K562 (cell line): ENCODE results near the gene FBXO21. TPM values are rescaled to one million over a fixed set of nuclear protein-coding genes. Genes with fewer than 3 reads are reported as not detected.
"Not testable (repeated sequence)": the region's sequence is repeated elsewhere in the genome, so short reads cannot be mapped to it uniquely, and the experiment has no call there.

Source experiments
- ATAC-seq: fragments of 200-7000 bp; cut with Tn5 transposase; 3 replicates; pipeline ENCODE4 v1.9.1; 2020; ENCODE audit warnings: moderate library complexity
- BruUV-seq: library from RNA; stranded (reverse); fragments of 400-500 nt; replicated peaks from 2 replicates; lab custom pipeline; 2021; lab: Mats Ljungman, UMichigan
- CTCF ChIA-PET: fragments of 300-600 bp; formaldehyde crosslinking; extraction: SDS; loops from one replicate; lab custom pipeline; 2021; ENCODE audit warnings: low intra/inter-chr PET ratio; lab: Yijun Ruan, JAX
- POLR2A ChIA-PET: fragments of 300-600, 350-650 bp; sonication (Branson Sonifier 250); formaldehyde crosslinking; extraction: SDS; loops from one replicate; lab custom pipeline; 2021; ENCODE audit warnings: antibody characterized with exemption, inconsistent platforms; lab: Yijun Ruan, JAX
- DNase-seq, 4 experiments: peaks; one replicate each; pipeline versions ENCODE4 v3.0.0 to v3.0.0-alpha.2; 2011 to 2018; ENCODE audit warnings: low spot score in 3 of 4, mixed read lengths in 3 of 4; ENCODE audit errors: extremely low read depth in 1 of 4
- FAIRE-seq: peaks from 2 replicates; lab custom pipeline; 2011; peaks lifted over from hg19 to GRCh38; lab: Jason Lieb, UNC
- H2AFZ ChIP-seq: 2 replicates; pipeline ENCODE4 v1.6.0; 2011; ENCODE audit warnings: low read depth, low read length, control low read depth, inconsistent platforms
- H3K27ac ChIP-seq: fragments of 200-600 bp; 3 replicates; pipeline ENCODE4 v1.8.0; 2011; ENCODE audit warnings: low read depth, mild to moderate bottlenecking, control low read depth, inconsistent platforms, low read length, moderate library complexity, mixed read lengths; ENCODE audit errors: extremely low read depth
- H3K27me3 ChIP-seq, 2 experiments: fragments of 300-600 bp in 1 of 2; 2 replicates in 1 of 2; 3 replicates in 1 of 2; pipeline versions ENCODE4 v1.6.0 to v1.8.0; 2011; ENCODE audit warnings: inconsistent platforms in 2 of 2, low read length in 2 of 2, mild to moderate bottlenecking in 1 of 2, mixed read lengths in 1 of 2, moderate library complexity in 1 of 2; ENCODE audit not compliant: control insufficient read depth in 2 of 2, insufficient read depth in 2 of 2
- H3K36me3 ChIP-seq: fragments of 300-600 bp; 3 replicates; pipeline ENCODE4 v1.8.0; 2011; ENCODE audit warnings: mild to moderate bottlenecking, low read length, inconsistent platforms; ENCODE audit not compliant: control insufficient read depth, insufficient read depth
- H3K4me1 ChIP-seq, 2 experiments: fragments of 200-600 bp in 1 of 2; replicated peaks in 1 of 2; 2 replicates in 1 of 2; 3 replicates in 1 of 2; pipeline versions ENCODE4 v1.5.1 to v1.8.0; 2011; ENCODE audit warnings: inconsistent platforms in 2 of 2, low read length in 2 of 2, mild to moderate bottlenecking in 1 of 2, mixed read lengths in 1 of 2, moderate library complexity in 1 of 2; ENCODE audit not compliant: control insufficient read depth in 2 of 2, insufficient read depth in 2 of 2
- H3K4me2 ChIP-seq: 2 replicates; pipeline ENCODE4 v1.6.1; 2011; ENCODE audit warnings: low read length, control low read depth, inconsistent platforms, mixed read lengths; ENCODE audit not compliant: insufficient read depth
- H3K4me3 ChIP-seq: fragments of 200-600 bp; sonication (generic), shearing (Covaris generic); 2 replicates; pipeline ENCODE4 v1.5.1; 2016; ENCODE audit warnings: control low read depth, inconsistent platforms
- H3K79me2 ChIP-seq: fragments of 200-600 bp; 3 replicates; pipeline ENCODE4 v1.8.0; 2011; ENCODE audit warnings: low read length, inconsistent platforms; ENCODE audit not compliant: control insufficient read depth, insufficient read depth
- H3K9ac ChIP-seq, 2 experiments: 2 replicates each; pipeline versions ENCODE4 v1.6.0 to v1.6.1; 2011; ENCODE audit warnings: low read depth in 2 of 2, low read length in 2 of 2, control low read depth in 1 of 2, inconsistent platforms in 1 of 2, mild to moderate bottlenecking in 1 of 2, mixed read lengths in 1 of 2; ENCODE audit not compliant: insufficient read depth in 1 of 2
- H3K9me1 ChIP-seq: one replicate; pipeline ENCODE4 v1.6.0; 2011; ENCODE audit warnings: inconsistent platforms, mild to moderate bottlenecking, low read length, moderate library complexity; ENCODE audit not compliant: control insufficient read depth, insufficient read depth
- H3K9me3 ChIP-seq: replicated peaks from 2 replicates; pipeline ENCODE4 v1.5.1; 2011; ENCODE audit warnings: low read depth, low read length, inconsistent platforms; ENCODE audit not compliant: control insufficient read depth, insufficient read depth
- H4K20me1 ChIP-seq: replicated peaks from 2 replicates; pipeline ENCODE4 v1.6.1; 2011; ENCODE audit warnings: low read length, inconsistent platforms, mixed read lengths; ENCODE audit not compliant: control insufficient read depth, insufficient read depth
- MEIS2 ChIP-seq: fragments of 450-650 bp; IDR thresholded peaks from 2 replicates; pipeline ENCODE4 v1.6.1; 2014; ENCODE audit warnings: mild to moderate bottlenecking; ENCODE audit not compliant: partially characterized antibody
- ZNF263 ChIP-seq: sonication (generic); formaldehyde crosslinking; IDR thresholded peaks from 2 replicates; pipeline ENCODE4 v1.8.0; 2022; ENCODE audit warnings: mild to moderate bottlenecking, missing genetic modification reagents, borderline replicate concordance
- WGBS: fragments of 100-300 bp; shearing (Covaris generic); methylation state at CpG from one replicate; pipeline ENCODE4 v1.1.6; 2016; ENCODE audit warnings: low coverage, mixed read lengths; ENCODE audit not compliant: insufficient coverage; ENCODE audit errors: missing lambda C conversion rate; 5-methylcytosine and 5-hydroxymethylcytosine counted together
- in situ Hi-C: fragments of 300-500 bp; cut with MboI; formaldehyde crosslinking; loops from 4 replicates; pipeline ENCODE4 v1.15.0; 2018; ENCODE audit warnings: inconsistent platforms, mixed read lengths
- intact Hi-C: fragments of 100-400 bp; cut with micrococcal nuclease; formaldehyde crosslinking; loops from 2 replicates; pipeline ENCODE4 v1.14.2; 2022
- polyA plus RNA-seq, 8 experiments: library from polyadenylated mRNA; depleted of rRNA in 4 of 8; stranded (reverse) in 5 of 8; unstranded in 3 of 8; fragments of >200 nt; fragmentation: Nextera tagmentation in 2 of 8; fragmentation: Illumina TruSeq in 1 of 8; extraction: Ambion mirVana in 2 of 8; extraction: Trizol in 1 of 8; gene quantifications; 2 replicates each; pipeline versions ENCODE4 v1.2.1 to v1.2.3, GENCODE V29; 2011 to 2014; ENCODE audit warnings: inconsistent platforms in 1 of 8, missing spikeins in 1 of 8
- total RNA-seq, 7 experiments: library from RNA; depleted of rRNA in 6 of 7; stranded (reverse); fragments of >200 nt in 6 of 7; fragmentation: Illumina TruSeq in 2 of 7; extraction: Trizol in 2 of 7; gene quantifications; 2 replicates each; pipeline versions ENCODE4 v1.2.1 to v1.2.3, GENCODE V29; 2011 to 2021; ENCODE audit warnings: low replicate concordance in 1 of 7
- TF ChIP-seq, protein P1 (sequence below): fragments of 450-650 bp; IDR thresholded peaks from 2 replicates; pipeline ENCODE4 v1.6.1; 2016

The FBXO21 gene
- total and polyA plus RNA-seq, 9 of the 15 experiments (the other 6 are each of a cell fraction or from before 2014, with no cell fraction given): 3.0 to 50.9 (median 9.1) TPM

DNA sequence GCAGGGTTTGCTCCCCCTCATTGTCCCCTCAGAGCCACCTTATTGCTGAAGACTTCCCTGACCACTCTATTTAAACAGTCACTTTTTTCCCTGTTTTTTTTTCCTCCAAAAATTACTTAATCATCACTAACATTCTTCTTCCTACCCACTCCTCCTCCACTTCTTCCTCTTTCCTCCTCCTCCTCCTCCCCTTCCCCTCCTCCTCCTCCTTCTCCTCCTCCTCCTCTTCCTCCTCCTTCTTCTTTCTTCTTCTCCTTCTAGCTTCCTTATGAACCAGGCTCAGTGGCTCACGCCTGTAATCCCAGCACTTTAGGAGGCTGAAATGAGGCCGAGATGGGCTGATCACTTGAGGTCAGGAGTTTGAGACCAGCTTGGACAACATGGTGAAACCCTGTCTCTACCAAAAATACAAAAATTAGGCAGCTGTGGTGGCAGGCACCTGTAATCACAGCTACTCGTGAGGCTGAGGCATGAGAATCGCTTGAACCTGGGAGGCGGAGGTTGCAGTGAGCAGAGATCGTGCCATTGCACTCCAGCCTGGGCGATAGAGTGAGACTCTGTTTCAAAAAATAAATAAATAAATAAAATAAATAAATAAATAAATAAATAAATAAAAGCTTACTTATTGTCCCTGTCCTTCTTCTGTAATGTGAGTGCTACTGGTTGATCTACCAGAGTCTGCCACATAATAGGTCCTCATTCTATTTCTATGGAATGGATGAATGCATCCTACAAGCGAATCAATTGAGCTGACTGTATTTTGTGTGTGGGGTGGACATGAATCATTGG lies 9.9 kb upstream of the FBXO21 start:
- BruUV-seq, H3K4me2 ChIP-seq, in situ Hi-C loops, H3K79me2 ChIP-seq, ATAC-seq, FAIRE-seq, H4K20me1 ChIP-seq, H3K9me1 ChIP-seq, H3K9me3 ChIP-seq, H3K4me3 ChIP-seq, DNase-seq, H3K36me3 ChIP-seq, H3K27ac ChIP-seq, H3K4me1 ChIP-seq, intact Hi-C loops, H3K9ac ChIP-seq, H2AFZ ChIP-seq: not testable (repeated sequence)
- POLR2A ChIA-PET: interaction anchor here (0.6 to 2.0 kb wide), 3 partner anchors 11 to 55 kb away, joined by 3 to 5 read pairs (median 3); no protein-coding TSS in a partner anchor
- peak; percentile 29; the same call in 1 of the 2 replicates for TF ChIP-seq ZNF263
- peaks cover 26 to 36% of the 10 kb centered on the region in 2 experiments for H3K27me3 ChIP-seq
- CTCF ChIA-PET: interaction anchor here (0.6 kb wide), 1 partner anchor 657 kb away, joined by 3 read pairs; no protein-coding TSS in a partner anchor
- WGBS: 2% methylated on average over 8 of the region's 8 CpGs

DNA sequence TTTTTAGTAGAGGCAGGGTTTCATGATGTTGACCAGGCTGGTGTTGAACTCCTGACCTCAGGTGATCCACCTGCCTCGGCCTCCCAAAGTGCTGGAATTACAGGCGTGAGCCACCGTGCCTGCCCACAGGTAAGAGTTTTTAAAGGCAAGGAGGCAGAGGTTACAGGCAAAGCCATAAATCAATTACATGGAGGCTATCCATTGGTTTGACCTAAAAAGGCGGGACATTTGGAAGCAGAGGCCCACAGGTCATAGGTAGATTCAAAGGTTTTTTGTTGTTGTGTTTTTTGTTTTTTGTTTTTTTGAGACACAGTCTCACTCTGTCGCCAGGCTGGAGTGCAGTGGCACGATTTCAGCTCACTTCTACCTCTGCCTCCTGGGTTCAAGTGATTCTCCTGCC lies 6.1 kb upstream of the FBXO21 start:
- H4K20me1 ChIP-seq, ATAC-seq, H3K4me2 ChIP-seq, H3K9me1 ChIP-seq, DNase-seq, H3K9me3 ChIP-seq, H3K27ac ChIP-seq, H3K79me2 ChIP-seq, H3K9ac ChIP-seq, CTCF ChIA-PET, H3K4me1 ChIP-seq, H2AFZ ChIP-seq, H3K4me3 ChIP-seq, BruUV-seq, in situ Hi-C loops, H3K36me3 ChIP-seq, POLR2A ChIA-PET, intact Hi-C loops: not testable (repeated sequence)
- WGBS: 3% methylated on average over 6 of the region's 6 CpGs
- H3K27me3 ChIP-seq: peaks cover 20 to 33% of the 10 kb centered on the region in 2 experiments
- peak; percentile 11 for FAIRE-seq
- TF ChIP-seq, protein P1, sequence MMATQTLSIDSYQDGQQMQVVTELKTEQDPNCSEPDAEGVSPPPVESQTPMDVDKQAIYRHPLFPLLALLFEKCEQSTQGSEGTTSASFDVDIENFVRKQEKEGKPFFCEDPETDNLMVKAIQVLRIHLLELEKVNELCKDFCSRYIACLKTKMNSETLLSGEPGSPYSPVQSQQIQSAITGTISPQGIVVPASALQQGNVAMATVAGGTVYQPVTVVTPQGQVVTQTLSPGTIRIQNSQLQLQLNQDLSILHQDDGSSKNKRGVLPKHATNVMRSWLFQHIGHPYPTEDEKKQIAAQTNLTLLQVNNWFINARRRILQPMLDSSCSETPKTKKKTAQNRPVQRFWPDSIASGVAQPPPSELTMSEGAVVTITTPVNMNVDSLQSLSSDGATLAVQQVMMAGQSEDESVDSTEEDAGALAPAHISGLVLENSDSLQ: peak; percentile 79
- peak; percentile 56 for TF ChIP-seq MEIS2
